HEK293 (cell line): Measurements from ENCODE around the gene EPS8.
A peak's percentile ranks its signal among the peaks of the same experiment; 100 is the strongest.

Experiments
- CTCF ChIA-PET: fragments of 350-600 bp; formaldehyde crosslinking; extraction: SDS; loops from one replicate; lab custom pipeline; 2021; ENCODE audit warnings: antibody characterized with exemption; lab: Yijun Ruan, JAX
- POLR2A ChIA-PET: fragments of 300-600 bp; formaldehyde crosslinking; extraction: SDS; loops from one replicate; lab custom pipeline; 2020; ENCODE audit warnings: antibody characterized with exemption, inconsistent platforms; lab: Yijun Ruan, JAX
- H3K27ac ChIP-seq: fragments of 200-500 bp; sonication (Bioruptor generic); 2 replicates; pipeline ENCODE4 v1.5.1; 2014; ENCODE audit warnings: low read depth, low read length, control low read depth, inconsistent platforms; ENCODE audit errors: extremely low read depth
- H3K36me3 ChIP-seq, 2 experiments: fragments of 200-500 bp in 1 of 2; sonication (Bioruptor generic) in 1 of 2; 1 replicate in 1 of 2; 2 replicates in 1 of 2; pipeline ENCODE4 v1.5.1; 2014 to 2017; ENCODE audit warnings: inconsistent platforms in 2 of 2, low read length in 2 of 2; ENCODE audit not compliant: control insufficient read depth in 2 of 2, insufficient read depth in 1 of 2
- H3K4me1 ChIP-seq: fragments of 200-500 bp; sonication (Bioruptor generic); 2 replicates; pipeline ENCODE4 v1.5.1; 2014; ENCODE audit warnings: mild to moderate bottlenecking, low read length, inconsistent platforms; ENCODE audit not compliant: control insufficient read depth, insufficient read depth
- H3K4me3 ChIP-seq: 2 replicates; pipeline ENCODE4 v1.5.1; 2011; ENCODE audit warnings: low read depth, mild to moderate bottlenecking, control low read depth, low read length, moderate library complexity
- H3K9me3 ChIP-seq: fragments of 200-500 bp; sonication (Bioruptor generic); 2 replicates; pipeline ENCODE4 v1.5.1; 2014; ENCODE audit warnings: low read depth, low read length, inconsistent platforms; ENCODE audit not compliant: control insufficient read depth, insufficient read depth
- MYNN ChIP-seq: fragments of 450-650 bp; formaldehyde crosslinking; IDR thresholded peaks from 2 replicates; pipeline ENCODE4 v1.5.1; 2016; ENCODE audit warnings: missing biosample characterization, missing genetic modification characterization, borderline replicate concordance
- ZEB2 ChIP-seq: fragments of 450-650 bp; formaldehyde crosslinking; IDR thresholded peaks from 2 replicates; pipeline ENCODE4 v1.5.1; 2016; ENCODE audit warnings: missing biosample characterization, missing genetic modification characterization
- ZNF157 ChIP-seq: fragments of 450-650 bp; formaldehyde crosslinking; IDR thresholded peaks from 2 replicates; pipeline ENCODE4 v1.5.1; 2016; ENCODE audit warnings: missing biosample characterization, missing genetic modification characterization
- ZNF266 ChIP-seq: fragments of 450-650 bp; formaldehyde crosslinking; IDR thresholded peaks from 2 replicates; pipeline ENCODE4 v1.5.1; 2016; ENCODE audit warnings: missing biosample characterization, missing genetic modification characterization, low read depth
- ZNF274 ChIP-seq, 2 experiments: fragments of 200-500 bp in 1 of 2; fragments of 450-650 bp in 1 of 2; sonication (Bioruptor generic) in 1 of 2; formaldehyde crosslinking in 1 of 2; IDR thresholded peaks; 2 replicates each; pipeline versions ENCODE4 v1.5.1 to v1.6.1; 2014 to 2016; ENCODE audit warnings: borderline replicate concordance in 1 of 2, inconsistent platforms in 1 of 2, low read length in 1 of 2, missing biosample characterization in 1 of 2, missing genetic modification characterization in 1 of 2
- ZNF292 ChIP-seq: fragments of 450-650 bp; formaldehyde crosslinking; IDR thresholded peaks from 2 replicates; pipeline ENCODE4 v1.5.1; 2016; ENCODE audit warnings: low read depth, missing biosample characterization, missing genetic modification characterization, borderline replicate concordance
- ZNF37A ChIP-seq: fragments of 450-650 bp; IDR thresholded peaks from 2 replicates; pipeline ENCODE4 v1.5.1; 2018; ENCODE audit warnings: missing biosample characterization, missing genetic modification characterization
- ZNF426 ChIP-seq: fragments of 450-650 bp; formaldehyde crosslinking; IDR thresholded peaks from 2 replicates; pipeline ENCODE4 v1.5.1; 2017; ENCODE audit warnings: missing biosample characterization, missing genetic modification characterization, mild to moderate bottlenecking, inconsistent platforms, moderate library complexity
- ZNF473 ChIP-seq: fragments of 450-650 bp; formaldehyde crosslinking; IDR thresholded peaks from 2 replicates; pipeline ENCODE4 v1.5.1; 2017; ENCODE audit warnings: missing biosample characterization, missing genetic modification characterization
- ZNF549 ChIP-seq: fragments of 450-650 bp; IDR thresholded peaks from 2 replicates; pipeline ENCODE4 v1.5.1; 2018; ENCODE audit warnings: missing biosample characterization, missing genetic modification characterization, mild to moderate bottlenecking, inconsistent platforms, moderate library complexity
- ZNF558 ChIP-seq: fragments of 450-650 bp; formaldehyde crosslinking; IDR thresholded peaks from 2 replicates; pipeline ENCODE4 v1.5.1; 2016; ENCODE audit warnings: missing biosample characterization, missing genetic modification characterization
- ZNF623 ChIP-seq: fragments of 450-650 bp; formaldehyde crosslinking; IDR thresholded peaks from 2 replicates; pipeline ENCODE4 v1.5.1; 2016; ENCODE audit warnings: missing biosample characterization, missing genetic modification characterization
- ZNF629 ChIP-seq: fragments of 450-650 bp; formaldehyde crosslinking; IDR thresholded peaks from 2 replicates; pipeline ENCODE4 v1.5.1; 2017; ENCODE audit warnings: missing biosample characterization, missing genetic modification characterization
- ZNF654 ChIP-seq: fragments of 450-650 bp; formaldehyde crosslinking; IDR thresholded peaks from 2 replicates; pipeline ENCODE4 v1.5.1; 2016; ENCODE audit warnings: low read depth, missing biosample characterization, missing genetic modification characterization
- TF ChIP-seq, protein P1 (sequence below): fragments of 450-650 bp; formaldehyde crosslinking; IDR thresholded peaks from 2 replicates; pipeline ENCODE4 v1.5.1; 2016; ENCODE audit warnings: missing biosample characterization, missing genetic modification characterization
- TF ChIP-seq, protein P2 (sequence below): fragments of 450-650 bp; formaldehyde crosslinking; IDR thresholded peaks from 2 replicates; pipeline ENCODE4; 2016; ENCODE audit warnings: missing biosample characterization, missing genetic modification characterization
- TF ChIP-seq, protein P3 (sequence below): fragments of 450-650 bp; formaldehyde crosslinking; conservative IDR thresholded peaks from 2 replicates; pipeline ENCODE4 v1.5.1; 2016; ENCODE audit warnings: low read depth, missing biosample characterization, missing genetic modification characterization
- TF ChIP-seq, protein P4 (sequence below): fragments of 450-650 bp; formaldehyde crosslinking; IDR thresholded peaks from 2 replicates; pipeline ENCODE4 v1.5.1; 2016; ENCODE audit warnings: missing biosample characterization, missing genetic modification characterization, low read depth
- TF ChIP-seq, protein P5 (sequence below): fragments of 450-650 bp; formaldehyde crosslinking; IDR thresholded peaks from 2 replicates; pipeline ENCODE4 v1.5.1; 2016; ENCODE audit warnings: missing biosample characterization, missing genetic modification characterization

Gene EPS8

DNA sequence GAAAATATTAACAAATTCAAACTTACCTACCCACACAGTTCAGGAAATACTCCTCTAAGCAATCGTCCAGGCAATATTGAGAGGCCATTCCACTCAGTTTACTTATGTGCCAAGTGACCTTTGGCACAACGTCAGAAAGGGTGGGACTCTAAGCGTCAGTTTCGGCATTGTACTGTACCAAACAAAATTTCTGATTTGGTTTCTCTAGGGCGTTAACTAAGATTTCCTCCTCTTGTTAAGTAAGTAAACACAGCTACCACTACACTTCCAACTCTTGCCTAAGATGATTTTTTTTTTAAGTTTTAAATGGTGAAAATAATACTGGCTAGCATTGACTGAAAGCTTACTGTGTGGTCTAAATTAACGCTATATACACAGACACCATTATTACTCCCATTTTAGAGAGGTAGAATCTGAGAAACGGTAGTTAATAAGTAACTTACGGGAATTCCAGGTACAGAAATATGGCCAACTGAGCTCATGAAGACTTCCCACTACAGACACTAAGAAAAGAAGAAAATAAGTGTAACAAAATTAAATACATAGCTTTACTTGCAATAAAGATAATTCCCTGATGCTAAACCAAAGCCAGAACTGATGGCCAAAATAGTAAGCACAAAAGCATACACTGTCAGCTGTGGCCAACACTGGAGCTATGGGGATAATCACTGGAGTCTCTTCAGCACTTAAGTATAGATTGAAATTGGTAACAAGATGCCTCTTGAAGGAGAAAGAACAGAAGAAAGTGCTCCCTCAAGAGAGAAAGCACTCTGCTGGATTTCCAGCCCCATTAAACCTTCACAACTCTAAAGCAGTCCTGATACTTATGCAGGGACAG lies 76.1 kb downstream of the EPS8 start (continued):
- TF ChIP-seq, protein P1, sequence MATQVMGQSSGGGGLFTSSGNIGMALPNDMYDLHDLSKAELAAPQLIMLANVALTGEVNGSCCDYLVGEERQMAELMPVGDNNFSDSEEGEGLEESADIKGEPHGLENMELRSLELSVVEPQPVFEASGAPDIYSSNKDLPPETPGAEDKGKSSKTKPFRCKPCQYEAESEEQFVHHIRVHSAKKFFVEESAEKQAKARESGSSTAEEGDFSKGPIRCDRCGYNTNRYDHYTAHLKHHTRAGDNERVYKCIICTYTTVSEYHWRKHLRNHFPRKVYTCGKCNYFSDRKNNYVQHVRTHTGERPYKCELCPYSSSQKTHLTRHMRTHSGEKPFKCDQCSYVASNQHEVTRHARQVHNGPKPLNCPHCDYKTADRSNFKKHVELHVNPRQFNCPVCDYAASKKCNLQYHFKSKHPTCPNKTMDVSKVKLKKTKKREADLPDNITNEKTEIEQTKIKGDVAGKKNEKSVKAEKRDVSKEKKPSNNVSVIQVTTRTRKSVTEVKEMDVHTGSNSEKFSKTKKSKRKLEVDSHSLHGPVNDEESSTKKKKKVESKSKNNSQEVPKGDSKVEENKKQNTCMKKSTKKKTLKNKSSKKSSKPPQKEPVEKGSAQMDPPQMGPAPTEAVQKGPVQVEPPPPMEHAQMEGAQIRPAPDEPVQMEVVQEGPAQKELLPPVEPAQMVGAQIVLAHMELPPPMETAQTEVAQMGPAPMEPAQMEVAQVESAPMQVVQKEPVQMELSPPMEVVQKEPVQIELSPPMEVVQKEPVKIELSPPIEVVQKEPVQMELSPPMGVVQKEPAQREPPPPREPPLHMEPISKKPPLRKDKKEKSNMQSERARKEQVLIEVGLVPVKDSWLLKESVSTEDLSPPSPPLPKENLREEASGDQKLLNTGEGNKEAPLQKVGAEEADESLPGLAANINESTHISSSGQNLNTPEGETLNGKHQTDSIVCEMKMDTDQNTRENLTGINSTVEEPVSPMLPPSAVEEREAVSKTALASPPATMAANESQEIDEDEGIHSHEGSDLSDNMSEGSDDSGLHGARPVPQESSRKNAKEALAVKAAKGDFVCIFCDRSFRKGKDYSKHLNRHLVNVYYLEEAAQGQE: no peak

DNA sequence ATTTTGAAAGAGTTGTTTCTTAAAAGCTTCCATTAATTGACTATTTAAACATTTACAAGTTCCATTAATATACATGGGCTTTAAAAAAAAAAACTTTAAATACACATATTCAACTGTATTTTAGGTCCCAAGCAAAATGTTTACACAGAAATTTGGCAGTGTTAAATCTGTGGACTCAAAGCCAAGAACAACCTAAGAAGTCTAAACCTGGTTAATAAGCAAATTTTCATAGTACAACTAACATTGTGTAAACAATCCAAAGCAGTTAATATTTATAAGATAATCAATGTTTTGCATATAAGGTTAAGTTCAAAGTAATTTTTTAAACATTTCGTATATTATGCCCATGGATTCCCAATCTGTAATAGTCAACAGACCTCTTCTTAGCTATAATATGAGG lies 77.0 kb downstream of the EPS8 start:
- TF ChIP-seq, protein P2, sequence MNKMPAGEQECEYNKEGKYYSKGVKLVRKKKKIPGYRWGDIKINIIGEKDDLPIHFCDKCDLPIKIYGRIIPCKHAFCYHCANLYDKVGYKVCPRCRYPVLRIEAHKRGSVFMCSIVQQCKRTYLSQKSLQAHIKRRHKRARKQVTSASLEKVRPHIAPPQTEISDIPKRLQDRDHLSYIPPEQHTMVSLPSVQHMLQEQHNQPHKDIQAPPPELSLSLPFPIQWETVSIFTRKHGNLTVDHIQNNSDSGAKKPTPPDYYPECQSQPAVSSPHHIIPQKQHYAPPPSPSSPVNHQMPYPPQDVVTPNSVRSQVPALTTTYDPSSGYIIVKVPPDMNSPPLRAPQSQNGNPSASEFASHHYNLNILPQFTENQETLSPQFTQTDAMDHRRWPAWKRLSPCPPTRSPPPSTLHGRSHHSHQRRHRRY: no peak
- TF ChIP-seq ZNF629 (tag by site-specific recombination): no peak
- no peak for TF ChIP-seq ZNF473
- Histone ChIP-seq H3K4me3 (no peak overlapping the region), H3K4me1 (0 out of 2 replicates have a peak, but pooled peaks cover 2% of the 10 kb centered on the region), H3K27ac (no peak overlapping the region), H3K36me3 (no peaks in the 10 kb centered on the region), H3K9me3 (no peaks in the 10 kb centered on the region)
- POLR2A ChIA-PET: no interaction called here
- CTCF ChIA-PET: interaction anchor here (0.7 kb wide), 1 partner anchor 29 kb away, joined by 7 read pairs; no protein-coding TSS in a partner anchor

DNA sequence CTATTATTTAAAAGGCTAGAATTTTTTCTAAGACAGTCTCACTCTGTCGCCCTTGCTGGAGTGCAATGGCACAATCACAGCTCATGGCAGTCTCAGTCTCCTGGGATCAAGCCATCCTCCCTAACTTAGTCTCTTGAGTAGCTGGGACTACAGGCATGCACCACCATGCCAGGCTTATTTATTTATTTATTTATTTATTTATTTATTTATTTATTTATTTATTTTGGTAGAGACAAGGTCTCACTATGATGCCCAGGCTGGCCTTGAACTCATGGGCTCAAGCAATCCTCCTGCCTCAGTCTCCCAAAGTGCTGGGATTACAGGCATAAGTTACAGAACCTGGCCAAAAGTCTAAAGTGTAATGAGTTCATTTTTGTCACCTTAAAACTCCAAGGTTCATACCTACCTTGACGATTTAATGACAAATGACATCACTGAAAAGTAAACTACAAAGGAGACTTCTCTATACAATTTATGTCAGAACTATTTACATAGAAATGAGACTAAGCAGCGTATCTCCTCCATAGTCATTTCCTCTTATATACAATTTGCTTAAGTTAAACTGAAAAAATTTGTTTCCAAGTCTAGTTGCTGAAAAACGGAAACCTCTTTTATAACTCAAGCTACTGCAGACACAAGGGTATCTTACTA lies 78.2 kb downstream of the EPS8 start:
- Histone ChIP-seq H3K9me3 (no peaks in the 10 kb centered on the region), H3K27ac (no peak overlapping the region), H3K4me3 (no peak overlapping the region), H3K4me1 (0 out of 2 replicates have a peak, but pooled peaks cover 2% of the 10 kb centered on the region), H3K36me3 (no peaks in the 10 kb centered on the region)
- CTCF ChIA-PET: interaction anchor here (0.8 kb wide), 1 partner anchor 12 kb away, joined by 3 read pairs; no protein-coding TSS in a partner anchor
- POLR2A ChIA-PET: interaction anchor here (1.4 kb wide), 1 partner anchor 78 kb away, joined by 3 read pairs; the partner anchor contains the start of gene EPS8
- TF ChIP-seq ZNF654 (tag by site-specific recombination): peak; percentile 38
- peak; percentile 89; the same call in 1 of the 2 replicates for TF ChIP-seq ZNF292
- peak; percentile 81 for TF ChIP-seq ZNF266 (tag by site-specific recombination)
- no peak for TF ChIP-seq ZEB2 (tag by site-specific recombination)
- TF ChIP-seq, protein P3, sequence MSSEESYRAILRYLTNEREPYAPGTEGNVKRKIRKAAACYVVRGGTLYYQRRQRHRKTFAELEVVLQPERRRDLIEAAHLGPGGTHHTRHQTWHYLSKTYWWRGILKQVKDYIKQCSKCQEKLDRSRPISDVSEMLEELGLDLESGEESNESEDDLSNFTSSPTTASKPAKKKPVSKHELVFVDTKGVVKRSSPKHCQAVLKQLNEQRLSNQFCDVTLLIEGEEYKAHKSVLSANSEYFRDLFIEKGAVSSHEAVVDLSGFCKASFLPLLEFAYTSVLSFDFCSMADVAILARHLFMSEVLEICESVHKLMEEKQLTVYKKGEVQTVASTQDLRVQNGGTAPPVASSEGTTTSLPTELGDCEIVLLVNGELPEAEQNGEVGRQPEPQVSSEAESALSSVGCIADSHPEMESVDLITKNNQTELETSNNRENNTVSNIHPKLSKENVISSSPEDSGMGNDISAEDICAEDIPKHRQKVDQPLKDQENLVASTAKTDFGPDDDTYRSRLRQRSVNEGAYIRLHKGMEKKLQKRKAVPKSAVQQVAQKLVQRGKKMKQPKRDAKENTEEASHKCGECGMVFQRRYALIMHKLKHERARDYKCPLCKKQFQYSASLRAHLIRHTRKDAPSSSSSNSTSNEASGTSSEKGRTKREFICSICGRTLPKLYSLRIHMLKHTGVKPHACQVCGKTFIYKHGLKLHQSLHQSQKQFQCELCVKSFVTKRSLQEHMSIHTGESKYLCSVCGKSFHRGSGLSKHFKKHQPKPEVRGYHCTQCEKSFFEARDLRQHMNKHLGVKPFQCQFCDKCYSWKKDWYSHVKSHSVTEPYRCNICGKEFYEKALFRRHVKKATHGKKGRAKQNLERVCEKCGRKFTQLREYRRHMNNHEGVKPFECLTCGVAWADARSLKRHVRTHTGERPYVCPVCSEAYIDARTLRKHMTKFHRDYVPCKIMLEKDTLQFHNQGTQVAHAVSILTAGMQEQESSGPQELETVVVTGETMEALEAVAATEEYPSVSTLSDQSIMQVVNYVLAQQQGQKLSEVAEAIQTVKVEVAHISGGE (tag by site-specific recombination): peak; percentile 75
- no peak for TF ChIP-seq ZNF37A (tag by site-specific recombination)
- peak; percentile 89 for TF ChIP-seq ZNF426 (tag by site-specific recombination)
- TF ChIP-seq ZNF558 (tag by site-specific recombination): peak; percentile 66; the same call in 1 of the 2 replicates
- TF ChIP-seq ZNF274 (IDR thresholded peaks at IDR 0.05; ENCODE audit: low read length): no peak
- TF ChIP-seq ZNF274 (tag by site-specific recombination; IDR thresholded peaks at IDR 0.05; ENCODE audit: borderline replicate concordance): no peak
- TF ChIP-seq ZNF623 (tag by site-specific recombination): peak; percentile 65
- TF ChIP-seq, protein P4, sequence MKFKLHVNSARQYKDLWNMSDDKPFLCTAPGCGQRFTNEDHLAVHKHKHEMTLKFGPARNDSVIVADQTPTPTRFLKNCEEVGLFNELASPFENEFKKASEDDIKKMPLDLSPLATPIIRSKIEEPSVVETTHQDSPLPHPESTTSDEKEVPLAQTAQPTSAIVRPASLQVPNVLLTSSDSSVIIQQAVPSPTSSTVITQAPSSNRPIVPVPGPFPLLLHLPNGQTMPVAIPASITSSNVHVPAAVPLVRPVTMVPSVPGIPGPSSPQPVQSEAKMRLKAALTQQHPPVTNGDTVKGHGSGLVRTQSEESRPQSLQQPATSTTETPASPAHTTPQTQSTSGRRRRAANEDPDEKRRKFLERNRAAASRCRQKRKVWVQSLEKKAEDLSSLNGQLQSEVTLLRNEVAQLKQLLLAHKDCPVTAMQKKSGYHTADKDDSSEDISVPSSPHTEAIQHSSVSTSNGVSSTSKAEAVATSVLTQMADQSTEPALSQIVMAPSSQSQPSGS (tag by site-specific recombination): peak; percentile 31; the same call in 1 of the 2 replicates
- TF ChIP-seq, protein P5, sequence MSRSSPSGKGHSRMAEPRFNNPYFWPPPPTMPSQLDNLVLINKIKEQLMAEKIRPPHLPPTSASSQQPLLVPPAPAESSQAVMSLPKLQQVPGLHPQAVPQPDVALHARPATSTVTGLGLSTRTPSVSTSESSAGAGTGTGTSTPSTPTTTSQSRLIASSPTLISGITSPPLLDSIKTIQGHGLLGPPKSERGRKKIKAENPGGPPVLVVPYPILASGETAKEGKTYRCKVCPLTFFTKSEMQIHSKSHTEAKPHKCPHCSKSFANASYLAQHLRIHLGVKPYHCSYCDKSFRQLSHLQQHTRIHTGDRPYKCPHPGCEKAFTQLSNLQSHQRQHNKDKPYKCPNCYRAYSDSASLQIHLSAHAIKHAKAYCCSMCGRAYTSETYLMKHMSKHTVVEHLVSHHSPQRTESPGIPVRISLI: no peak
- TF ChIP-seq ZNF157 (tag by site-specific recombination): no peak
- TF ChIP-seq ZNF549 (tag by site-specific recombination): no peak
- peak; percentile 42; the same call in 1 of the 2 replicates for TF ChIP-seq MYNN (tag by site-specific recombination)
